Forelimb muscle (tissue), 1 donor: ENCODE measurements around the gene GRAMD1A. TPM values are rescaled to one million over a fixed set of nuclear protein-coding genes. Genes with fewer than 3 reads are reported as not detected.
"Not testable (repeated sequence)": the region's sequence is repeated elsewhere in the genome, so short reads cannot be mapped to it uniquely, and the experiment has no call there.

ENCODE experiments used
- DNase-seq: peaks from one replicate; pipeline ENCODE4 v3.0.0-alpha.2; 2013; ENCODE audit warnings: low read depth
- polyA plus RNA-seq: library from polyadenylated mRNA; unstranded; fragments of 120-200 nt; gene quantifications from one replicate; pipeline ENCODE4 v1.2.1, GENCODE V29; 2013; ENCODE audit not compliant: insufficient read length

Gene GRAMD1A
- polyA plus RNA-seq: 41.0 TPM

- no peak for DNase-seq
Measured at GRCh38 chr19:34999498-35000337, at the start of gene GRAMD1A. GRAMD1A (plus strand) TSS chr19:35000323; CDS start chr19:35000479, 156 bp downstream.

- no peak for DNase-seq
Measured at GRCh38 chr19:34953092-34953491, 47.0 kb upstream of the GRAMD1A start.

GRCh38 chr19:34957830-34958751 is 42.0 kb upstream of the GRAMD1A start:
- no peak for DNase-seq

- no peak for DNase-seq
Measured at GRCh38 chr19:34959021-34959420, 41.1 kb upstream of the GRAMD1A start.

- DNase-seq: no peak
Measured at GRCh38 chr19:34960103-34960805, 39.9 kb upstream of the GRAMD1A start.

- no peak for DNase-seq
Measured at GRCh38 chr19:34960940-34961679, 39.0 kb upstream of the GRAMD1A start.

- no peak for DNase-seq
Measured at GRCh38 chr19:34961775-34962686, 38.1 kb upstream of the GRAMD1A start.

GRCh38 chr19:34962687-34963572 is 37.2 kb upstream of the GRAMD1A start:
- no peak for DNase-seq

GRCh38 chr19:34963573-34964406 is 36.3 kb upstream of the GRAMD1A start, which contains the start of gene ZNF792:
ZNF792 (minus strand) TSS chr19:34964229; CDS start chr19:34963662, 567 bp downstream.
- no peak for DNase-seq

- DNase-seq: no peak
Measured at GRCh38 chr19:34964598-34964997, 35.5 kb upstream of the GRAMD1A start.

GRCh38 chr19:34965505-34965904 is 34.6 kb upstream of the GRAMD1A start:
- DNase-seq: not testable (repeated sequence)

- no peak for DNase-seq
Measured at GRCh38 chr19:34967551-34967950, 32.6 kb upstream of the GRAMD1A start.

- no peak for DNase-seq
Measured at GRCh38 chr19:34969721-34970120, 30.4 kb upstream of the GRAMD1A start.

- DNase-seq: not testable (repeated sequence)
Measured at GRCh38 chr19:34970185-34970780, 29.8 kb upstream of the GRAMD1A start.

GRCh38 chr19:34972163-34972705 is 27.9 kb upstream of the GRAMD1A start:
- DNase-seq: no peak

- DNase-seq: no peak
Measured at GRCh38 chr19:34974646-34975045, 25.5 kb upstream of the GRAMD1A start.

- DNase-seq: no peak
Measured at GRCh38 chr19:34975056-34975455, 25.1 kb upstream of the GRAMD1A start.
